ENCODE measurements around the gene GGN.
"Not testable (repeated sequence)": the region's sequence is repeated elsewhere in the genome, so short reads cannot be mapped to it uniquely, and the experiment has no call there.

Gene GGN

GRCh38 chr19:38340927-38341326 lies 46.9 kb downstream of the GGN start:
- no peak for DNase-seq (ENCODE audit: low spot score)
- no peak for TF ChIP-seq CTCF (IDR thresholded peaks at IDR 0.05; ENCODE audit: extremely low read depth, missing control alignments)

GRCh38 chr19:38339011-38339410 lies 48.8 kb downstream of the GGN start:
- DNase-seq (ENCODE audit: low spot score) = not testable (repeated sequence)

GRCh38 chr19:38337360-38337653 lies 50.5 kb downstream of the GGN start:
- TF ChIP-seq CTCF (IDR thresholded peaks at IDR 0.05; ENCODE audit: extremely low read depth, missing control alignments) = no peak
- DNase-seq (ENCODE audit: low spot score) = no peak

- DNase-seq (ENCODE audit: low spot score) = peak; percentile 92
- TF ChIP-seq CTCF (IDR thresholded peaks at IDR 0.05; ENCODE audit: extremely low read depth, missing control alignments) = no peak
Measured at GRCh38 chr19:38336638-38337359, 51.0 kb downstream of the GGN start.

DNA sequence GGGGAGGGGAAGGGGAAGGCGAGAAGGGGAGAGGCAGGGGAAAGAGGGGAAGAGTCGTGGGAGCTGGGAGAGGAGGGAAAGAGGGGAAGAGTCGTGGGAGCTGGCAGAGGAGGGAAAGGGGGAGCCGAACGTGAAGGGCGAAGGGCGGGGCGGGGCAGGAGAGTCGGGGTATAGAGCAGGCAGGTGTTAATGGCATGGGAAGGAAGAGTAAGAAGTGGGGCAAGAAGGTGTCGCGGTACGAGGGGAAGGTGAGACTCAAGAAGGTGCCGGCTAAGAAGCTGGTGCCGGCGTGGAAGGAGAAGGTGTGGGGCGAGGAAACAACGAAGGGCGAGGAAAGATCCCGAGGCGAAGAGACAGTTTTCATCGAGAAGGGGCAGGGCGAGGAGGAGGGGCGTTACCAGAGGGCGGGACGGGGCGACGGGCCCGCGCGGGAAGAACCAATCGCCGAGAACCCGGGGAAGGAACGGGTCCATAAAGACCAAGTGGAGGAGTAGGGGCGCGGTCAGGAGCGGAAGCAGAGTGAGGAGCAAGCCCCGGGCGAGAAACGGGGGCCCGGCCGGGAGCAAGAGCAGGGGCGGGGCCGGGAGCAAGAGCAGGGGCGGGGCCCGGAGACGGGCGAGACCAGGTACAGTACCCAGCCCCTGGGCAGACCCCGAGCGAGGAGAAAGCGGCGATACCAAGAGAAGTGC lies 51.7 kb downstream of the GGN start:
- DNase-seq (ENCODE audit: low spot score) = peak; percentile 92
- TF ChIP-seq CTCF (IDR thresholded peaks at IDR 0.05; ENCODE audit: extremely low read depth, missing control alignments) = no peak
